ENCODE results near the gene A1BG. TPM values are rescaled to one million over a fixed set of nuclear protein-coding genes. Genes with fewer than 3 reads are reported as not detected.
"Not testable (repeated sequence)": the region's sequence is repeated elsewhere in the genome, so short reads cannot be mapped to it uniquely, and the experiment has no call there.

The A1BG gene
- total RNA-seq, 1 donor from 2014 or later: 4.1 TPM

DNA sequence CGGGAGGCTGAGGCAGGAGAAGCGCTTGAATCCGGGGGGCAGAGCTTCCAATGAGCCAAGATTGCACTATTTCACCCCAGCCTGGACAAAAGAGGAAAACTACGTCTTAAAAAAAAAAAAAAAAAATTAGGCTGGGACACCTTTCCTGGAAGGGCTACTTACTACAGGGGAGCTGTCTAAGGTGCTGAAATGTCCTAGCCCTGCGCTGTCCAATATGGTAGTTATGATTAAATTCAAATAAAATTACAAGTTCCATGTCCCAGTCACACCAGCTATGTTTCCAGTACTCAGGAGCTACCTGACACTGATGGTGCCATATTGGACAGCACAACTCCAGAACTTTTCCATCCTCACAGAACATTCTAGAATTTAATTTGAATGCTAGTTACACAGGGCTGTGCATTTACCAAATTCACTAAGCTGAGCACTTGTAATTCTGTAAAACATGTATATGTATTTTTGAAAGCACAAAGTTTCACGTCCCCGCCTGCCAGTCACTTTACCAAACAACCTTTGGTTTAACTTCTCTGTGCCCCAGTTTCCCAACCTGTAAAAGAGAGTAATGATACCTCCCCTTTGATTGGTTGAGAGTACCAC, 35.7 kb downstream of the A1BG start:
- DNase-seq: no peak
- no peak for ATAC-seq (ENCODE audit: poor library complexity)
- intact Hi-C loops (cut with DNase I): no loop called here

DNA sequence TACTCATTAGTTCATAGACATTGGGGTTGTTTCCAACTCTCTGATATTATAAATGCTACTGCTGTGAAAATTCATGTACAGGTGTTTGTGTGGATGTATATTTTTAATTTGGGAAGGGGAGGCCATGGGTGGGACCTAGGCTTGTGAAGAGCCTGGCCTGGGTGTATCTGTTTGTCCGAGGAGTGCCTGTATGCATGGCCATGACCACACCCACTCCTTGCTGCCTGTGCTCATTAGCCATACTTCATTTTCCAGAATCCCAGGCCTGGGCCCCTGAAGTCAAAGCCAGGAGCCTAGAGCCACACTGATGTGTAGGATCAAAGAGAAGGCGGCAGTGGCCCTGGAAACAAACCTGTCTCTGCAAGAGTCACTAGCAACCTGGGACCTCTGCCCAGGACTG, 37.7 kb downstream of the A1BG start:
- intact Hi-C loops (cut with DNase I): no loop called here

GRCh38 chr19:58311345-58311865, 41.9 kb downstream of the A1BG start:
- no peak for DNase-seq
- no peak for ATAC-seq (ENCODE audit: poor library complexity)
- intact Hi-C loops (cut with DNase I): no loop called here

More for the DNA sequence above, 37.7 kb downstream of the A1BG start:
- DNase-seq: no peak
- no peak for ATAC-seq (ENCODE audit: poor library complexity)

DNA sequence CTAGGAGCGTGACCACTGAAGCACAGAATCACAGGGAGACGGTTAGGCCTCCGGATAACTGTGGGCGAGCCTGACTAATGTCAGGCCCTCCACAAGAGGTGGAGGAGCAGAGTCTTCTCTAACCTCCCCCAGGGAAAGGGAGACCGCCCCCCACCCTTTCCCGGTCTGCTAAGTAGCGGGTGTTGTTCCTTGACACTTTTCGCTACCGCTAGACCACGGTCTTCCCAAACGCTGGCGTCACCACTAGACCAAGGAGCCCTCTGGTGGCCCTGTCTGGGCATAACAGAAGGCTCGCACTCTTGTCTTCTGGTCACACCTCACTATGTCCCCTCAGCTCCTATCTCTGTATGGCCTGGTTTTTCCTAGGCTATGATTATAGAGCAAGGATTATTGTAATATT, 42.6 kb downstream of the A1BG start:
- ATAC-seq (ENCODE audit: poor library complexity); intact Hi-C loops (cut with DNase I): not testable (repeated sequence)
- peak; percentile 56 for DNase-seq

DNA sequence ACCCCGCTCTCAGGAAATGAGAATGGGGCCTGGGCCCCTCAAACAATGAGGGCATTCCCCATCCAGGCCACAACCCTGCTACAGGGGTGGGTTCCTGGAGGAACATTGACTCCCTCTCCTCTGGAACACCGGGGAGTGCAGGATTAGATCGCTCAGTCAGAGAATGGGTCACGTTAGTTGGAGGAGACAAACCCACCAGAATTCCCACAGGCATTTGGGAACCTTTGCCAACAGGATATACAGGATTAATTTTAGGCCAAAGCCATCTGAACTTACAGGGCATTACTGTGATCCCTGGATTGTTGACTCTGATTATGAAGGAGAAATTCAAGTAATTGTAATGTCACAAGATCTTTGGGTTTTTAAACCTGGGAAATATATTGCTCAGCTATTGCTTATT, 45.6 kb downstream of the A1BG start:
- intact Hi-C loops (cut with DNase I): loop anchor here (5.0 kb wide), 1 partner anchor 125 kb away; the partner anchor contains the start of gene ZNF274
- ATAC-seq (ENCODE audit: poor library complexity) (no peak), DNase-seq (no peak)

GRCh38 chr19:58305932-58306323, 47.4 kb downstream of the A1BG start:
- no peak for DNase-seq
- intact Hi-C loops (cut with DNase I): loop anchor here (5.0 kb wide), 1 partner anchor 124 kb away; the partner anchor contains the start of gene ZNF274

DNA sequence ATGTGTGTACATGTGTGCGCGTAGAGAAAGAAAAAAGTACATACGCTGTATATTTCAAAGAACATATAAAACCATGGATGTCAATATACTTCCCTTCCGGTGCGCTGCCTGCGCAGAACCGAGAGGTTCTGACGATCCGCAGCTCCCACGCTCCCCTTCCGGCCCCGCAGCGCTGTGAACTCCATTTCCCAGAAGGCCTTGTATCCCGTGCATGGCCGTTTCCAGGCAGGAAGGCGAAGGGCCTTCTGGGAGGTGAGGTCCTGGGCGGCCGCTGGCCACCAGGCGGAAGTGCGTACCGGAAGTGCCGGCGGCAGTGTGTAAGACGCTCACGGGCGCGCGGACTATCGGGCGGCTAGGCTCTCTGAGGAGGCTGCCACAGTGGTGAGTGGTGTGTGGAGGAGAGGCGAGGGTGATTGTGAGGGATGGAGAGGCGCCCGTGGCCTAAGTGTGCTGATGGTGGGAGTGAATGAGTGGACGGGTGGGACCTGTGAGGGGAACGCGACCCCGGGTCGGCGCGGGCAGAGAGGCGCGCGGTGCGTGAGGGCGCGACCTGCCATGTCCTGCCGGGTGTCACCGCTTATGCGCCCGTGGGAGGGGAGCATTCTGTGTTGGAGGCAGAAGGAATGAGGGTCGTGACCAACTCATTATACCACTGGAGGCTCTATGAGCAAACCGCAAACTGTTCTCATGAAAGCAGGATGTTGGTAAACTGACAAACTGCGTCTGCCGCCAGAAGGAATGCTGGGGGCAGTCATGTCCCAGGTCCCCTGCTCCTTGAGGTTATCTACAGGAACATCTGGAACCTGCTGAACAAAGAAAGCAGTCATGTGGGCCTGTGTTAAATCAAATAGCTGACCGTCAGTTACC, 48.0 kb downstream of the A1BG start, which contains the start of gene ERVK3-1:
TSS of gene ERVK3-1 (plus strand) at position 313 of the 867 bp plus-strand sequence. CDS start 6,792 bp downstream, outside the sequence.
- intact Hi-C loops (cut with DNase I): loop anchor here (5.0 kb wide), 1 partner anchor 123 kb away; the partner anchor contains the start of gene ZNF274
- DNase-seq (peak; percentile 98), ATAC-seq (ENCODE audit: poor library complexity) (peak; percentile 99)

More at GRCh38 chr19:58305932-58306323, 47.4 kb downstream of the A1BG start:
- ATAC-seq (ENCODE audit: poor library complexity): no peak

DNA sequence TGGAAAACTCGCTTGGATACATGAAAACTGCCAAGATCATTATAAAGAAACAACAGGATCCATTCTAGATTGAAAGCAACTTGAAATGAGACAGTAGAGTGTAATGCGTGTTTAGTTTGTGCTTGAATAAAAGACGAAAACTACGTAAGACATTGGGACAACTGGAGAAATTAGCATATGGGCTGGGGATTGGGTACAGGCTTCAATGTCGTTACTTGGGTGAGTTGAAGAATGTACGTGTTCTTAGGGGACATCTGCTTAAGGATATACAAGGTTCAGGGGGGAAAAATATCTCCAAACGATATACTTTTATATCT, 48.6 kb downstream of the A1BG start:
- DNase-seq (no peak), ATAC-seq (ENCODE audit: poor library complexity) (peak; percentile 16)
- intact Hi-C loops (cut with DNase I): loop anchor here (5.0 kb wide), 1 partner anchor 122 kb away; the partner anchor contains the start of gene ZNF274

DNA sequence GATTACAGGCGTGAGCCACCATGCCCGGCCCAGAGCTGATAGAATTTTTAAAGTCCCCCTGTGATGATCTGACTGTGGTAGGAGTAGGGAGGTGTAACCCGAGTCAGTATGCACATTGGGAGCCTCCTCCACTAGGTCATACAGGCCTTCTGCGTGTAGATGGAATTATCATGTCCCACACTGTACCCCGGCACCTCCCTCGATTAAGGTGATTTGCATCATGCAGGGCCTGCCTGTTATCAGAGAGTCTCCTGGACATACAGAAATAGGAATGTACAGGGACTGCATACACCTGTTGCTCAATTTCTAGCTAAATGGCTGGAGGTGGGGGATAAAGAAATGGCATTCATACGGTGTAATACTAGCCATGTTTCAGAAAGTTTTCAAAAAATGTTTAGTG, 49.0 kb downstream of the A1BG start:
- ATAC-seq (ENCODE audit: poor library complexity) (no peak), DNase-seq (no peak)
- intact Hi-C loops (cut with DNase I): no loop called here

DNA sequence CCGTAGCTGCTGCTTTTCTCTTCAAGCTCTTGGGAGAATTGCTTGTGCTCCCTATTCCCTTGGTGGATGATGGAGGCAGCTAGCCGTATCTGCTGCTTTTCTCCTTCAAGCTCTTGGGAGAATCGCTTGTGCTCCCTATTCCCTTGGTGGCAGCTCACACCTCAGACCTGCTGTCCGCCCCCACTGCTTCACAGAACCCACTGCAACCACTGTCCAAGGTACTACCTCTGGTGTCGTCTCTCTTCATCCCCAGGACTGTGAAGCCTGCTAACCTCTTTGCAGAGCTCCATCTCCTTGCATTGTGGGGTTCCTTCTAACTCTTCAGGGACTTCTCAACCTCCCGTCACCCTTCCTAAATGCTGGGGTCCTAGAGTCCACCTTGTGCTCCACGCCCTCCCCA, 52.7 kb downstream of the A1BG start:
- DNase-seq (no peak), ATAC-seq (ENCODE audit: poor library complexity) (no peak)
- intact Hi-C loops (cut with DNase I): no loop called here

GRCh38 chr19:58296104-58296503, 57.2 kb downstream of the A1BG start:
- DNase-seq (no peak), ATAC-seq (ENCODE audit: poor library complexity) (no peak)
- intact Hi-C loops (cut with DNase I): no loop called here

Small RNA genes within 50 kb of the gene (microRNA-seq; reads per million reads assigned to microRNA genes)
- gene MIR4754 (not detected), gene MIR6806 (not detected)

Other genes starting within 250 kb of the A1BG start
- gene ZNF329, start 202.7 kb downstream of the A1BG start, total RNA-seq: 6.5 TPM
- 17.4 TPM for gene ZNF274, start 170.4 kb downstream of the A1BG start, total RNA-seq
- gene ZNF544, start 124.6 kb downstream of the A1BG start, total RNA-seq: 24.9 TPM
- gene ZNF8, start 74.5 kb downstream of the A1BG start, total RNA-seq: 4.6 TPM
- gene ERVK3-1, start 48.1 kb downstream of the A1BG start, total RNA-seq: 20.0 TPM
- gene ZSCAN22, start 26.5 kb downstream of the A1BG start, total RNA-seq: 1.7 TPM
- gene ZNF497, start 9.3 kb upstream of the A1BG start, total RNA-seq: 0.30 TPM
- gene ZNF837, start 27.5 kb upstream of the A1BG start, total RNA-seq: 0.13 TPM
- 481 TPM for gene RPS5, start 33.8 kb upstream of the A1BG start, total RNA-seq
- gene RNF225, start 42.2 kb upstream of the A1BG start, total RNA-seq: not detected
- 16.1 TPM for gene ZNF584, start 55.2 kb upstream of the A1BG start, total RNA-seq
- 4.6 TPM for gene ZNF132, start 86.7 kb upstream of the A1BG start, total RNA-seq
- gene ZNF324B, start 98.1 kb upstream of the A1BG start, total RNA-seq: 2.6 TPM
- 5.1 TPM for gene ZNF324, start 113.6 kb upstream of the A1BG start, total RNA-seq
- gene ZNF446, start 122.9 kb upstream of the A1BG start, total RNA-seq: 4.6 TPM
- gene SLC27A5, start 158.5 kb upstream of the A1BG start, total RNA-seq: 3.8 TPM
- 7.9 TPM for gene ZBTB45, start 166.3 kb upstream of the A1BG start, total RNA-seq
- 132 TPM for gene TRIM28, start 190.6 kb upstream of the A1BG start, total RNA-seq
- gene CHMP2A, start 201.6 kb upstream of the A1BG start, total RNA-seq: 115 TPM
- 116 TPM for gene UBE2M, start 205.1 kb upstream of the A1BG start, total RNA-seq
- 9.2 TPM for gene MZF1, start 219.8 kb upstream of the A1BG start, total RNA-seq